HG02938 (cell line): ENCODE data around the gene LRRC40.

Experiments
- ATAC-seq: cut with Tn5 transposase; IDR thresholded peaks from one replicate; pipeline ENCODE4 v1.9.1; 2021; ENCODE audit warnings: mild to moderate bottlenecking, moderate library complexity; ENCODE audit not compliant: unreplicated experiment

LRRC40 gene

DNA sequence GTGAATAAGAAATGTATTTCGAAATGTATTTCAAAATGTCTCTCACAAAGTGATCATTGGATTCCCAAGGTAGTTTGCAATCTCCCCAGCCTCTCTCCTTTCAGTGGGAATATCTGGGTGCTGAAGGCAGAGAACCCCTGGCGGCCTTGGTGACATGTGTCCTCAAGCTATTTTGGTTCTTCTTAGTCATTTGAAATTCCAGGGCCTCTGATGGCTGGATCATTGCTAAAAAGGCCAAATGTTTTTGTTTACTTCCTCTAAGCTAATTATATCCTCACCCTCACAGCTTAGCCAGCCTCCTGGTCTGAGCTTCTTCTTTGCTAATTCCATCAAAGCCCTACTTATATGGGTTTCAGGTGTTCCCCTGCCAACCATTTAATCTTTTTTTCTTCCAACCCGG lies 71.2 kb downstream of the LRRC40 start:
- ATAC-seq = no peak

GRCh38 chr1:70117046-70117445 lies 88.3 kb downstream of the LRRC40 start:
- ATAC-seq = no peak

DNA sequence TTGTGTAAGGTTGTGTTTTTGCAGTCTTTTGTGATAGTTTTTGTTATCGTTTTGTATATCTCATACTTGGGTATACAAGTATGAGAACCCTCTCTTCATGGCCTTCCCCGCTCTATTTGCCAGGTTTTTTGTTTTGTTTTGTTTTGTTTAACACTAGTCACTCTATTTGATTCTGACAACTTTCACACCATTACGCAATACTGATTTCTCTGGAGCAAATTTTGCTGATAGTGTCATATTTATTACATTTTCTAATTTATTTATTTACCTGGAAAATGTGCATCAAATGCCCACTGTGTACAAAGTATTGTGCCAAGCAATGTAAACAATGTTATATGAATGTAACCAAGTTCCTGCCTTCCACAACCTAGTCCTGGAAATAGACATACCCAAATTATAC lies 90.1 kb downstream of the LRRC40 start:
- no peak for ATAC-seq

- ATAC-seq = no peak
These were observed 92.5 kb downstream of the LRRC40 start for GRCh38 chr1:70112838-70113237.

- no peak for ATAC-seq
These were observed 96.1 kb downstream of the LRRC40 start for GRCh38 chr1:70109241-70109640.

- no peak for ATAC-seq
These were observed 101.6 kb downstream of the LRRC40 start for GRCh38 chr1:70103770-70104169.

GRCh38 chr1:70101774-70102173 lies 103.6 kb downstream of the LRRC40 start:
- no peak for ATAC-seq

DNA sequence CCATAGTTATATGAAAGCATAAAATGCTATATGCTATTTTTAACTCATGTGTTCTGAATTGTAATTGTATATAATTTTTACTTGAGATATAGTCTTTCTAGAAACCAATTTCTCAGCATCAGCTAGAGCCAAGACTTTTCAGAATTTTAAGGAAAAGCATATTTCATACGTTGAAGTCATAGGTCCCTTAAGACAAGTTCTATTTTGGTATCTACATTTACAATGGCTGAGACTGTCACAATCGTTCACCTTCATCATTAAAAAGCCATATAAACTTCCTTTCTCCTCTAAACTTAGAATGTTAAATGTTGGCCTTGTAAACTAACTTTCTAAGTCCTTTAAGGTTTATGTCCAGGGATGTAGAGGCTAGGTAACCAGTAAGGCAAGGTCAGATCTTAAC lies 104.1 kb downstream of the LRRC40 start:
- ATAC-seq = no peak
